ENCODE measurements around the gene SGCD.

Gene SGCD

GRCh38 chr5:156486394-156487238 lies 159.7 kb downstream of the SGCD start:
- H3K27me3 ChIP-seq, result no peaks in the 10 kb centered on the region
- H3K27ac ChIP-seq, result no peak overlapping the region
- no peaks in the 10 kb centered on the region for H3K9me3 ChIP-seq
- H3K4me3 ChIP-seq (ENCODE audit: low read depth in 1 of 2, low read length in 1 of 2), result no peak overlapping the region
- no peaks in the 10 kb centered on the region for H3K4me1 ChIP-seq (ENCODE audit: control insufficient read depth in 1 of 2, insufficient read depth in 1 of 2, low read depth in 1 of 2, low read length in 1 of 2)
- H3K36me3 ChIP-seq, result no peaks in the 10 kb centered on the region
- TF ChIP-seq, protein P1, sequence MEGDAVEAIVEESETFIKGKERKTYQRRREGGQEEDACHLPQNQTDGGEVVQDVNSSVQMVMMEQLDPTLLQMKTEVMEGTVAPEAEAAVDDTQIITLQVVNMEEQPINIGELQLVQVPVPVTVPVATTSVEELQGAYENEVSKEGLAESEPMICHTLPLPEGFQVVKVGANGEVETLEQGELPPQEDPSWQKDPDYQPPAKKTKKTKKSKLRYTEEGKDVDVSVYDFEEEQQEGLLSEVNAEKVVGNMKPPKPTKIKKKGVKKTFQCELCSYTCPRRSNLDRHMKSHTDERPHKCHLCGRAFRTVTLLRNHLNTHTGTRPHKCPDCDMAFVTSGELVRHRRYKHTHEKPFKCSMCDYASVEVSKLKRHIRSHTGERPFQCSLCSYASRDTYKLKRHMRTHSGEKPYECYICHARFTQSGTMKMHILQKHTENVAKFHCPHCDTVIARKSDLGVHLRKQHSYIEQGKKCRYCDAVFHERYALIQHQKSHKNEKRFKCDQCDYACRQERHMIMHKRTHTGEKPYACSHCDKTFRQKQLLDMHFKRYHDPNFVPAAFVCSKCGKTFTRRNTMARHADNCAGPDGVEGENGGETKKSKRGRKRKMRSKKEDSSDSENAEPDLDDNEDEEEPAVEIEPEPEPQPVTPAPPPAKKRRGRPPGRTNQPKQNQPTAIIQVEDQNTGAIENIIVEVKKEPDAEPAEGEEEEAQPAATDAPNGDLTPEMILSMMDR (IDR thresholded peaks at IDR 0.05), result no peak

GRCh38 chr5:156491766-156492165 lies 164.8 kb downstream of the SGCD start:
- Histone ChIP-seq H3K4me3 (ENCODE audit: low read depth in 1 of 2, low read length in 1 of 2) (no peak overlapping the region), H3K27me3 (no peaks in the 10 kb centered on the region), H3K27ac (no peak overlapping the region), H3K9me3 (no peaks in the 10 kb centered on the region), H3K4me1 (ENCODE audit: control insufficient read depth in 1 of 2, insufficient read depth in 1 of 2, low read depth in 1 of 2, low read length in 1 of 2) (no peaks in the 10 kb centered on the region), H3K36me3 (no peaks in the 10 kb centered on the region)
- TF ChIP-seq, protein P1 (IDR thresholded peaks at IDR 0.05), result no peak

- Histone ChIP-seq H3K4me1 (ENCODE audit: control insufficient read depth in 1 of 2, insufficient read depth in 1 of 2, low read depth in 1 of 2, low read length in 1 of 2) (peaks cover 0 to 5% of the 10 kb centered on the region in 2 experiments), H3K4me3 (ENCODE audit: low read depth in 1 of 2, low read length in 1 of 2) (no peak overlapping the region), H3K27me3 (no peaks in the 10 kb centered on the region), H3K36me3 (no peaks in the 10 kb centered on the region), H3K9me3 (no peaks in the 10 kb centered on the region), H3K27ac (no peak overlapping the region)
- TF ChIP-seq, protein P1 (IDR thresholded peaks at IDR 0.05), result no peak
Measured at GRCh38 chr5:156496291-156496690, 169.3 kb downstream of the SGCD start.

DNA sequence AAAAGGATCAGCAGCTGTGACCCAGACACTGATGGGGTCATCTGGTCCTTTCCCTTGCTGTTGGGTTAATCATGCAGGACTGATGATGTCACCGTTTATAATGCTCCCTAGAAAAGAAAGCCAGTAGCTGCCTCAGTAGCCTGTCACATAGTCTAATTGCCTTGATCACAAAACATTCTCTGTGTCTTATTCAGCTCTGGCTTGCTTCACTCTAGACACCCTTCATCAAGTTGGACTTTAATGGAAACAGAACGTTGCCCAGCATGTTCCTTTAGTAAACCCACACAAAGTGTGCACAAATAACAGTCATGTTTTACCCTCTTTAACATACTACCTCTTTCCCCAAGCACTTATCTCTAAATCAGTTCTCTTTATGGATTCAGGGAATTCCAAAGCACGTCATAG lies 170.8 kb downstream of the SGCD start:
- H3K36me3 ChIP-seq, result no peaks in the 10 kb centered on the region
- H3K9me3 ChIP-seq, result no peaks in the 10 kb centered on the region
- no peaks in the 10 kb centered on the region for H3K27me3 ChIP-seq
- no peak overlapping the region for H3K27ac ChIP-seq
- H3K4me1 ChIP-seq (ENCODE audit: control insufficient read depth in 1 of 2, insufficient read depth in 1 of 2, low read depth in 1 of 2, low read length in 1 of 2), result peaks cover 0 to 5% of the 10 kb centered on the region in 2 experiments
- no peak overlapping the region for H3K4me3 ChIP-seq (ENCODE audit: low read depth in 1 of 2, low read length in 1 of 2)
- TF ChIP-seq, protein P1 (IDR thresholded peaks at IDR 0.05), result no peak

GRCh38 chr5:156498226-156498980 lies 171.4 kb downstream of the SGCD start:
- Histone ChIP-seq H3K36me3 (no peaks in the 10 kb centered on the region), H3K9me3 (no peaks in the 10 kb centered on the region), H3K4me1 (ENCODE audit: control insufficient read depth in 1 of 2, insufficient read depth in 1 of 2, low read depth in 1 of 2, low read length in 1 of 2) (peaks cover 0 to 5% of the 10 kb centered on the region in 2 experiments), H3K27me3 (no peaks in the 10 kb centered on the region), H3K27ac (no peak overlapping the region), H3K4me3 (ENCODE audit: low read depth in 1 of 2, low read length in 1 of 2) (no peak overlapping the region)
- TF ChIP-seq, protein P1 (IDR thresholded peaks at IDR 0.05), result no peak

Data from neutrophil (primary cell).